Ovary (tissue), 9 donors: ENCODE results near the gene CYFIP2. TPM values are rescaled to one million over a fixed set of nuclear protein-coding genes. Genes with fewer than 3 reads are reported as not detected.

Source experiments
- DNase-seq, 5 donors: peaks; one replicate each; pipeline ENCODE4 v3.0.0-alpha.2; 2019 to 2020
- H3K27ac ChIP-seq, 2 donors: fragments of 200-600 bp; one replicate each; pipeline versions ENCODE4 v1.5.1 to v1.8.0; 2019 to 2022
- H3K27me3 ChIP-seq: fragments of 200-600 bp; one replicate; pipeline ENCODE4 v1.8.0; 2022
- H3K36me3 ChIP-seq: fragments of 200-600 bp; sonication (generic); one replicate; pipeline ENCODE4 v1.5.1; 2019
- H3K4me1 ChIP-seq: one replicate; pipeline ENCODE4 v1.8.1; 2013; ENCODE audit warnings: mild to moderate bottlenecking, moderate library complexity; ENCODE audit not compliant: insufficient read depth
- H3K4me3 ChIP-seq: fragments of 200-600 bp; sonication (generic); one replicate; pipeline ENCODE4 v1.5.1; 2017
- H3K9me3 ChIP-seq, 2 donors: fragments of 200-600 bp in 1 of 2; sonication (generic) in 1 of 2; one replicate each; pipeline versions ENCODE4 v1.5.1 to v1.8.1; 2013 to 2019; ENCODE audit warnings: mild to moderate bottlenecking in 1 of 2, moderate library complexity in 1 of 2
- EP300 ChIP-seq: sonication (generic); formaldehyde crosslinking; IDR thresholded peaks from one replicate; pipeline ENCODE4 v1.6.1; 2017; ENCODE audit warnings: antibody characterized with exemption
- POLR2A ChIP-seq: fragments of 450-650 bp; IDR thresholded peaks from one replicate; pipeline ENCODE4 v1.6.1; 2017; ENCODE audit warnings: antibody characterized with exemption, mild to moderate bottlenecking, moderate library complexity
- WGBS, 3 donors: extraction: QIAGEN DNeasy Blood & Tissue Kit in 1 of 3; methylation state at CpG; one replicate each; pipeline versions ENCODE4 v1.1.5 to v1.1.7; 2013 to 2017; 5-methylcytosine and 5-hydroxymethylcytosine counted together
- intact Hi-C, 4 donors: fragments of 100-400 bp; cut with DNase I; formaldehyde crosslinking; loops; one replicate each; pipeline versions ENCODE4 v1.11.0 to v1.15.1; 2022 to 2023
- polyA plus RNA-seq, 2 donors: library from polyadenylated mRNA; stranded (reverse); fragments of 200-250 nt in 1 of 2; fragments of 350-450 nt in 1 of 2; fragmentation: Illumina TruSeq in 1 of 2; extraction: RNeasy Lipid Tissue Mini Kit (QIAGEN cat#74804) in 1 of 2; gene quantifications; one replicate each; pipeline ENCODE4 v1.2.3, GENCODE V29; 2013 to 2014
- total RNA-seq, 7 donors: library from RNA; depleted of rRNA in 2 of 7; stranded (reverse); fragments of >200 nt in 2 of 7; fragmentation: NEBNext Ultra II Directional in 3 of 7; extraction: Animal tissue kit (Norgen Biotek cat#: 25700) in 3 of 7; gene quantifications; one replicate each; pipeline versions ENCODE4 v1.1.0 to v1.2.4, GENCODE V29; 2016 to 2023
- TF ChIP-seq, protein P1 (sequence below), 3 donors: fragments of 450-650 bp in 2 of 3; fragments of 200-600 bp in 1 of 3; IDR thresholded peaks; one replicate each; pipeline versions ENCODE4 v1.5.1 to v1.8.0; 2016 to 2022; ENCODE audit warnings: antibody characterized with exemption in 3 of 3, mild to moderate bottlenecking in 1 of 3
- donor health status: DM: no; HTN: no; CAD: no; lungs with moderate emphysema.
- donor health status: DM: no; HTN: no; CAD: no.
- donor health status: Bipolar disorder and iron deficiency.
- donor health status: DM: yes; HTN: yes; CAD: no.
- donor health status: DM: no; HTN: no; CAD: no.
- donor health status: DM: yes; HTN: yes; CAD: no.

The CYFIP2 gene
- total and polyA plus RNA-seq, 9 donors = 4.9 to 39.8 (median 17.1) TPM

DNA sequence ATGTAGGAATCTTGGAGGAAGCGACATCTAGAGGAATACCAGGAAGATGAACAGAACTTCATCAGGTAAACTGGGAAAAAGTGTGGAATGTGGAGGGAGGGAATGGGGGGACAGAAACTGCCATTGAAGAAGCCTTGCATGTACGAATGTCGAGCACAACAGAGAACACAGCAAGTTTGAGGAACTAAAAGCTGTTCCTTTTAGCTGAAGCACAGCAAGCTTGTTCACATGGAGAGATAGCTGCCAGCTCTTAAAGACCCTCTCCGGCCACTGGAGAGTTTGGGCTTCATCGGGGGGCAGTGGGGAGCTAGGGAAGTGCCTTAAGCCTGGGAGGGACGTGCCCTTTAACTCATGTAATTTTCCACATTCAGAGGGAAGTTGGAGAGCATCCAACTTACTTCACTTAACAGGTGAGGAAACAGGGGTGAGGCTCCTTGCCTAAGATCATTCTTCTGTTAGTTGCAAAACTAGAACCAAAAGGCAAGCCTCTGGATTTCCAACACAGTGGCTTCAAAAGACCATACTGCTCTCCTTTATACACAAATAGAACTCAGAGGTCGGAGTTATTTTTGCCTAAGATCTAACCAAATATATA lies 2.3 kb upstream of the CYFIP2 start:
- intact Hi-C loops = no loop called here
- no peaks in the 10 kb centered on the region for H3K4me1 ChIP-seq

DNA sequence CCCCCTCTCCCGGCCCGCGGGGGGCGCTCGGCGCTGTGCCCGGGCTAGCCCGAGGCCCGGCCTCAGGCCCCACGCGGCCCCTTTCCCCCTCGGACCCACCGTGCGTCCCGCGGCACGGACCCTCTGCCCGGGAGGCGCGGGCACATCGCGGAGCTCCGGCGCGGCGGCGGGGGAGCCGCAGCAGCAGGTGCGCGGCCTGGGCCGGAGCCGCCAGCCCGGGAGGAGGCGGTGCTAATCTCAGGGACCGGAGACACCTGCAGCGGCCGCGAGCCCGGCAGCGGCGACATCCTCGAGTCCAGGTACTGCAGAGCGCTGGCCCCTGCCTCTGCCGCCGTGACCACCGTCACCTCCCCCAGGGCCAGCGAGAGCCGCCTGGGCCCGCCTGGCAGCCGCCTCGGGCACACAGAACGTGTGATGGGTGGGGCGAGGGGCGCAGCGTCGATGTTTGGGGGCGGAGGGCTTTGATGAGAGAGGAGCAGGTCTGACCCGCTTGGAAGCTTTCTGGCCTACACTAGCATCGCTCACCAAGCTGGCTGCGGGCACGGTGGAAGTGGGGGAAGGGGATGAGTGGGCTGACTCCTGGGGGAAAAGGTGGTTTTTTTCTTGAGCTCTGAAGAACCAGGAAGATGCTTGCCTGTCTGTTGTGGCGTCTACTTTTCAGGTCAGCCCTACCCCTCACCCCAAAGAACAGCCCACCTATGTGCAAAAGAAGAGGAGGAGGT lies 524 bp downstream of the CYFIP2 start:
- H3K27ac ChIP-seq = no peak overlapping the region
- peak in 3 of 5 donors; percentile 21 to 27 (median 24) for DNase-seq

More for the DNA sequence above, 2.3 kb upstream of the CYFIP2 start:
- Histone ChIP-seq H3K9me3 (no peaks in the 10 kb centered on the region), H3K27me3 (no peaks in the 10 kb centered on the region), H3K27ac (no peak overlapping the region), H3K36me3 (no peaks in the 10 kb centered on the region), H3K4me3 (no peak overlapping the region)
- TF ChIP-seq, protein P1, sequence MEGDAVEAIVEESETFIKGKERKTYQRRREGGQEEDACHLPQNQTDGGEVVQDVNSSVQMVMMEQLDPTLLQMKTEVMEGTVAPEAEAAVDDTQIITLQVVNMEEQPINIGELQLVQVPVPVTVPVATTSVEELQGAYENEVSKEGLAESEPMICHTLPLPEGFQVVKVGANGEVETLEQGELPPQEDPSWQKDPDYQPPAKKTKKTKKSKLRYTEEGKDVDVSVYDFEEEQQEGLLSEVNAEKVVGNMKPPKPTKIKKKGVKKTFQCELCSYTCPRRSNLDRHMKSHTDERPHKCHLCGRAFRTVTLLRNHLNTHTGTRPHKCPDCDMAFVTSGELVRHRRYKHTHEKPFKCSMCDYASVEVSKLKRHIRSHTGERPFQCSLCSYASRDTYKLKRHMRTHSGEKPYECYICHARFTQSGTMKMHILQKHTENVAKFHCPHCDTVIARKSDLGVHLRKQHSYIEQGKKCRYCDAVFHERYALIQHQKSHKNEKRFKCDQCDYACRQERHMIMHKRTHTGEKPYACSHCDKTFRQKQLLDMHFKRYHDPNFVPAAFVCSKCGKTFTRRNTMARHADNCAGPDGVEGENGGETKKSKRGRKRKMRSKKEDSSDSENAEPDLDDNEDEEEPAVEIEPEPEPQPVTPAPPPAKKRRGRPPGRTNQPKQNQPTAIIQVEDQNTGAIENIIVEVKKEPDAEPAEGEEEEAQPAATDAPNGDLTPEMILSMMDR (IDR thresholded peaks at IDR 0.05) = no peak
- TF ChIP-seq EP300 (no peak), POLR2A (no peak)
- 54 to 73% (median 62%) methylated on average over 7 of the region's 7 CpGs for WGBS, 3 donors
- DNase-seq = no peak

DNA sequence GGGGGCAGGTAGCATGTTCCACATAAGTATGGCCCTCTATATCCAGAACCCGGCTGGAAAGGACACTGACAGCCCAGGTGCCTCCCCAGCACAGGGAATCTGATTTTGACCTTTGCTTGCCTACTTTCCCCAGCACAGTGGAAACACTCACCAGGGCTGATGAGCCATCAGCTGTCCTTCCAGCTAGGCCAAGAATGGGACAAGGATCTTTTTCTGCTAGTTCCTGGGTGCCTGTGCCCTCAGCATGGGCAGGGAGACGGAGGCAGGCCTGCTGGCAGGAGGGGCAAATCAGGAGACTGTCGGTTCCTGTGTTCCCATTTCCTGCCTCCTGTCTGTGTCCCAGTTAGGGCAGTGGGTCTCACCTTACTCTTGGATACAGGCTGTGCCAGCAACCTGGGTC lies 1.1 kb downstream of the CYFIP2 start:
- no peaks in the 10 kb centered on the region for H3K36me3 ChIP-seq
- 75 to 81% (median 79%) methylated on average over 3 of the region's 3 CpGs for WGBS, 3 donors
- H3K9me3 ChIP-seq = no peaks in the 10 kb centered on the region
- no peaks in the 10 kb centered on the region for H3K27me3 ChIP-seq
- DNase-seq = no peak
- TF ChIP-seq, protein P1 (IDR thresholded peaks at IDR 0.05) = no peak
- TF ChIP-seq EP300 = no peak
- no peak overlapping the region for H3K27ac ChIP-seq
- H3K4me1 ChIP-seq = no peaks in the 10 kb centered on the region
- intact Hi-C loops = no loop called here
- H3K4me3 ChIP-seq = no peak overlapping the region

More for the DNA sequence above, 524 bp downstream of the CYFIP2 start:
- Histone ChIP-seq H3K4me3 (peak overlapping the region; percentile 53), H3K4me1 (no peaks in the 10 kb centered on the region), H3K27me3 (no peaks in the 10 kb centered on the region), H3K9me3 (no peaks in the 10 kb centered on the region), H3K36me3 (no peaks in the 10 kb centered on the region)
- WGBS, 3 donors = 3 to 6% (median 4%) methylated on average over 41 to 62 of the region's 62 CpGs
- intact Hi-C loops = no loop called here
- TF ChIP-seq POLR2A (no peak), EP300 (no peak)
- TF ChIP-seq, protein P1 (IDR thresholded peaks at IDR 0.05) = no peak

DNA sequence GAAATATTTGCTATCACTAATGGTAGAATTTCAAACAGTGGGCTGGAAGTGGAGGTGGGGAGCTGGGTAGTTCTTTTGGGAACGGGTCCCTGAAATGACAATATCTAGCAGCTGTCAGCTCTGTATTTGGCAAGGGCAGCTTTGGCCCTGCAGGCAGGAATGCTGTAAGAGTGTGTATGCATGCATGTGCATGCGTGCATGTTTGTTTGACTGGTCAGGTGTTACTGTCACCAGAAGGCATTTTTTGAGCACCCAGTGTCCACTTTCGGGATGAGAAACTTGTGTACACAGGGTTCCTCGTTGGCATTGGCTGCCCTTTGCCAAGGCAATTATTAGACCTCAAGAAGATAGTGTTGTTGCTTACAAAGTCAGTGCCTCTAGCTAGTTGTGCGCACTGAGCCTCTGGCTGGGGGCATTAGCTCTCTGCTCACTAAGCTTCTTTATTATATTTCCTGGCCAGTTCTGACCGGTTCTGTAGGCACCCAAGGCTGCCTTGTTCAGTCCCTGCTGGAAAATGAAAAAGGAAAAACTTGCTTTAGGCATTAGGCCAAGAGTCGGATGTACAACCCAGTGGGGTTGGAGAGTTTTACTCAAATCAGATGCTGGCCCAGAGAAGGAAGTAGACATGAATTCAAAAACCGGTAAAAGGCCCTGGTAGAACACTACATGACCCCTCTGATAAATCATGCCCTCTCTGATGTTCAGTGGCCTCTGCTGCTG lies 2.0 kb downstream of the CYFIP2 start:
- no peak for DNase-seq
- Histone ChIP-seq H3K27ac (no peak overlapping the region), H3K9me3 (no peaks in the 10 kb centered on the region), H3K27me3 (no peaks in the 10 kb centered on the region), H3K4me1 (no peaks in the 10 kb centered on the region), H3K4me3 (no peak overlapping the region), H3K36me3 (no peaks in the 10 kb centered on the region)
- TF ChIP-seq EP300 = no peak
- no peak for TF ChIP-seq POLR2A
- TF ChIP-seq, protein P1 (IDR thresholded peaks at IDR 0.05) = no peak
- intact Hi-C loops = no loop called here
- 81 to 84% (median 81%) methylated on average over 8 of the region's 8 CpGs for WGBS, 3 donors
